NCI-H510A (cell line): ENCODE measurements around the gene COL6A3.

Experiments
- DNase-seq: peaks from one replicate; lab custom pipeline; 2025; lab: John Stamatoyannopoulos, UW

The COL6A3 gene, protein sequence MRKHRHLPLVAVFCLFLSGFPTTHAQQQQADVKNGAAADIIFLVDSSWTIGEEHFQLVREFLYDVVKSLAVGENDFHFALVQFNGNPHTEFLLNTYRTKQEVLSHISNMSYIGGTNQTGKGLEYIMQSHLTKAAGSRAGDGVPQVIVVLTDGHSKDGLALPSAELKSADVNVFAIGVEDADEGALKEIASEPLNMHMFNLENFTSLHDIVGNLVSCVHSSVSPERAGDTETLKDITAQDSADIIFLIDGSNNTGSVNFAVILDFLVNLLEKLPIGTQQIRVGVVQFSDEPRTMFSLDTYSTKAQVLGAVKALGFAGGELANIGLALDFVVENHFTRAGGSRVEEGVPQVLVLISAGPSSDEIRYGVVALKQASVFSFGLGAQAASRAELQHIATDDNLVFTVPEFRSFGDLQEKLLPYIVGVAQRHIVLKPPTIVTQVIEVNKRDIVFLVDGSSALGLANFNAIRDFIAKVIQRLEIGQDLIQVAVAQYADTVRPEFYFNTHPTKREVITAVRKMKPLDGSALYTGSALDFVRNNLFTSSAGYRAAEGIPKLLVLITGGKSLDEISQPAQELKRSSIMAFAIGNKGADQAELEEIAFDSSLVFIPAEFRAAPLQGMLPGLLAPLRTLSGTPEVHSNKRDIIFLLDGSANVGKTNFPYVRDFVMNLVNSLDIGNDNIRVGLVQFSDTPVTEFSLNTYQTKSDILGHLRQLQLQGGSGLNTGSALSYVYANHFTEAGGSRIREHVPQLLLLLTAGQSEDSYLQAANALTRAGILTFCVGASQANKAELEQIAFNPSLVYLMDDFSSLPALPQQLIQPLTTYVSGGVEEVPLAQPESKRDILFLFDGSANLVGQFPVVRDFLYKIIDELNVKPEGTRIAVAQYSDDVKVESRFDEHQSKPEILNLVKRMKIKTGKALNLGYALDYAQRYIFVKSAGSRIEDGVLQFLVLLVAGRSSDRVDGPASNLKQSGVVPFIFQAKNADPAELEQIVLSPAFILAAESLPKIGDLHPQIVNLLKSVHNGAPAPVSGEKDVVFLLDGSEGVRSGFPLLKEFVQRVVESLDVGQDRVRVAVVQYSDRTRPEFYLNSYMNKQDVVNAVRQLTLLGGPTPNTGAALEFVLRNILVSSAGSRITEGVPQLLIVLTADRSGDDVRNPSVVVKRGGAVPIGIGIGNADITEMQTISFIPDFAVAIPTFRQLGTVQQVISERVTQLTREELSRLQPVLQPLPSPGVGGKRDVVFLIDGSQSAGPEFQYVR (N-terminal part only)

DNA sequence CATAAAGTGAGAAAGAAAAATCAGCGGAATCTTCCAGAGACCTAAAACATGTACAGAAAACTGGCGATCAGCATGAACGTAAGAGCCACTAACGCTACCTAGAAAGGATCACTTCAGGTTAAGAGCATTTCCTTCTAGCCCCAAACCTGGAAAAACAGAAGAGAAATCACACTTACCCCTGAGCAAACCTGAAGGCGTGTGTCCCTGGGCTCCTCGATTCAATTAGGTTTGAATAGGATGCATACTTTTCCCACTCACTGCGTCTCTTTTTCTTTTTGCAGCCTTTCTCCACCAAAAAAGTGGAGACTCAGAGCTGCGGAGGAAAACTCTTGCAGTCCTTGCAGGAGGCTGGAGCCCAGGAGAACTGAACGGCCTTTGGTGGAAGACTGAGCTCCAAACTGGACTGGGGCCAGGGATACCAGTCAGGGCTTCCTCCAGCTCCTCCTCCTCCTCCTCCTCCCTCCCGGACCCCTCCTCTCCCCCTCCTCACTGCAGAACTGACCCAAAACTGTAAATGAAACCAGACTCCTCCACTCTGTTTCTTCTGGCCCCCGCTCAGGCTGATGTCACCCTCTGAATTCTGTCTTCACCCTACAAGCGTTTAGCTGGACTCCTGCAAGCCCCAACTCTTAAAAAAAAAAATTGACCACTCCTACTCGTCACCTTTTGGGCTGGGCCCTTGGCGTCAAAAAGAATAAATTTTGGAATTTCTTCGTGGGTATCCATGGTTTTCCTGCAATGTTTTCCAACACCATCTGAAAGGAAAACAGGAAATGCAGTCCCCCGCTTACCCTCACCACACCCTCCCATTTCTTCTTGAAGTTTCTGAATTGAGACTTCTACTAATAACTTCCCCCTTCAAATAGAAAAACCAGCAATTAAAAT lies at the start of gene COL6A3:
COL6A3 (minus strand) TSS at position 388 of the 885 bp plus-strand sequence. CDS start 17,347 bp downstream, outside the sequence.
- no peak for DNase-seq

DNA sequence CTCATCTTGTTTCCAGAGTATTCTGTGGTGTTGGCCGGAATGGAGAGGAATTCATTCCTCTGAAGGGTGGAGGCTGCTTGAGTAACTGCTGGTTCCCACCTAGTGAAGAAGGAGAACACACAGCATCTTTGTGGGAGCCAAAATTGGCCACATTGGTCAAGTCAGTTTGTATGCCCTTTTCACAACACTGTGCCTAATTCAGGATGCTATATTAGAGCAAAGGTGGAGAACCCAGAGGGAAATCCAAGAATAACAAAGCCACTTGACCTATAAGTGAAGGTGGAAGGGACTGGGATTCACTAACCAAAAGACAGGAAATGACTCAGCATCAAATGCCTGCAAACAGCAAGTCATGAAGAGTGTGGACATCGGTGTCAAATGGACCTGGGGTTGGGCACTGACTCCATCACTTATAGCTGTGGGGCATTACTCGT lies 45.8 kb upstream of the COL6A3 start:
- no peak for DNase-seq

DNA sequence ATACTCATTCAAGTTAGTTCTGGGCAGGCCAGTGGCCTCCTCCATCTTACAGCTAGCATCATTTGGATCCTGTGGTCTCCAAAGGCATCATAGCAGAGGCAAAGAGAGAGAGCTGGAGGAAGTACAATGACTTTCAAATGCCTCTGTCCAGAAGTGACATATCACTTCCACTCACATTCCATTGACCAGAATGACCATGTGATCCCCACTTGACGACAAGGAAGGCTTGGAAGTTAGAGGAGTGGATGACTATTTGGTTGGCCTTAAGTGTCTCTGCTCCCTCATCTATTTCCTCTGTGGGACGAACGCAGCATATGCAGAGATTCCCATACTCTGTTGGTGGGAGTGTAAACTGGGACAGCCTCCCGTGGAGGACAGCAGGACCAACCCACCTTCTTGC lies 45.3 kb upstream of the COL6A3 start:
- DNase-seq = no peak

DNA sequence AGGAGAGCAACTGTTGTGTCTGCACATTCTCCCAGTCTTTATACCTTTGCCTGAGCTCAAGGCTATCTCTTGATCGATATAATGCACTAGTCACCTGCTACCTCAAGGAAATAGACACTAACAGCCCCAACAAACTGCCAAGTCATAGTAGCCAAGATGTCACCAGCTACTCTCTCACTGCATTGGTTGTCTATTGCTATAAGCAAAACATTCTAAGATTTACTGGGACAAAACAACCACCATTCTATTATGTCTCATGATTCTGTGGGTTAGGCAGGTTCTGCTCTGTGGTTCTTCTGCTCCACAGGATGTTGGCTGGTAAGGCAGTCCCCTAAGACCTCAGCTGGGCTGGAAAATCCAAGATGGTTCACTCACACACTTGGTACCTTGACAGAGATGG lies 44.6 kb upstream of the COL6A3 start:
- no peak for DNase-seq

DNA sequence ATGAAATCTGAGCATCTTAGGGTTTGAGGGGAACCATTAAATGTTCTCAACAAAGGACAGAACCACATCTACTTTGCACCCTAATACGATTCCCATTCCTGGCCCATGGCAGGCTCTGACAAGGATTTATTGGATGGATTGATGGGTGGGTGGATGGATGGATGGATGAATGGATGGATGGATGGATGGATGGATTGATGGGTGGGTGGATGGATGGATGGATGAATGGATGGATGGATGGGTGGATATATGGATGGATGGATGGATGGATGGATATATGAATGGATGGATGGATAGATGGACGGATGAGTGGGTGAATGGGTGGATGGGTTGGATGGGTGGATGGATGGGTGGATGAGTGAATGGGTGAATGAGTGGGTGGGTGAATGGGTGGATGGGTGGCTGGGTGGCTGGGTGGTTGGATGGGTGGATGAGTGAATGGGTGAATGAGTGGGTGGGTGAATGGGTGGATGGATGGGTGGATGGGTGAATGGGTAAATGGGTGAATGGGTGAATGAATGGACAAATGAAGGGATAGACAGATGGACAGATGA lies 43.5 kb upstream of the COL6A3 start:
- no peak for DNase-seq

DNA sequence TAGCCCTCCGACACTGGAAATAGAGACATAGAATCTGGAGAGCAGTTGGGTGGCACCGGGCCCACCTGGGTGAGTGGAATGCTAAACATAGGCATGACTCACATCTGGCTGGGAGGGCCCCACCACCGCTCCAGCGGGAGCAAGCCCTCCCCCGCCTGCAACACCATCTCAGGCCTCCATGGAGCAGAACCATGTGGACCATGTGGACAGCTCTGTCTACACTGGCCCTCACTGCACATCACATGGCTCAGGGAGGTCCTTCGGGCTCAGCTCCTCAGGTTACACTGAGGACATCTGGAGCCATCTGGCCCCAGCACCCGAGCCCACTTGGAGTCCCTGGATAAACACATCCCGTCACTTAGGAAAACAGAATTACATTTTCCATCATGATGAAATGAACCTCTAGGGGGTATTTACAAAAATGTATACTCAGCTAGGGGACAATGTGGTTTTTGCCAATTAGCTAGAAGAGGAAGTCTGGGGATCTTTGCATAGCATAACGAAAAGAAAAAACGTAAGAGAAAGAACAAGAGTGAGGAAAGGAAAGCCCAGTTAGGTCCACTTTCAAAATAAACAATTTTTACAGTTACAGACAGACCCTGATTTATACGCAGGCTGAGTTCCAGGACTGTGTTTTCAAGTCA lies 42.4 kb upstream of the COL6A3 start:
- DNase-seq = no peak

DNA sequence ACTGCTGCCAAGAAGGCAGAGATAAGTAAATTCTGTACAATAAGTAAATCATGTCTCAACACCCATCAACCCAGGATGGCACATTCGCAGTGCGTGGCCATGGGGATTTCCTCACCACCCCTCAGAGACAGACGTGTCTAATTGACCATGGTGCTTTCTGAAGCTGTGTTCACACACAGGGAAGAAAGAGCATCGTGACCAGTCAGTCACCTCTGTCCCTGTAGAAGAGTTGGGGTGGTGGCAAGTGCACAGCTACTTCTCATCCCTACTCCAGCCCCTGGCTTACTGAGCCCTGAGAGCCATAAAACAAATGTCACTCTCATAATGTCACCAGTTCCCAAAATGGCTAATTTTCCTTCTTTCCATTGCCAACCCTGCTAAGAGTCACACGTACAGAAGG lies 41.8 kb upstream of the COL6A3 start:
- no peak for DNase-seq

DNA sequence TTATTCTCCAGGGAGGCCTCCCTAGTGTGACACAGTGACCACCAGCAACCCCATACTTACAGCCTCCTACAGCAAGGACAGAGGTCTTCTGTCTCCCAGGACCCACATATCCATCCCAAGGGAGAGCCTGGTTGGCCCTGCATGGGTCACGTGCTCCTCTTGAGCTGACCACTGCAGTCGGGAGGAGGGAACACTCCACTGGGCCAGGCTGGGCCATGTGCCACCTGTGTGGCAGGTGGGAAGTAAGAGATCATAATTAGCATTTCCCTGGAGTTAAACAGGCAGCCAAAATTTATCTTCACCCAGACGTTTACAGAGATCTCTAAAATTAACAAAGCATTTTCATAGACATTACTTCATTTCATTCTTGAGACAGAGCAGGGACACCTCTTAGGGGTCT lies 39.7 kb upstream of the COL6A3 start:
- DNase-seq = no peak

DNA sequence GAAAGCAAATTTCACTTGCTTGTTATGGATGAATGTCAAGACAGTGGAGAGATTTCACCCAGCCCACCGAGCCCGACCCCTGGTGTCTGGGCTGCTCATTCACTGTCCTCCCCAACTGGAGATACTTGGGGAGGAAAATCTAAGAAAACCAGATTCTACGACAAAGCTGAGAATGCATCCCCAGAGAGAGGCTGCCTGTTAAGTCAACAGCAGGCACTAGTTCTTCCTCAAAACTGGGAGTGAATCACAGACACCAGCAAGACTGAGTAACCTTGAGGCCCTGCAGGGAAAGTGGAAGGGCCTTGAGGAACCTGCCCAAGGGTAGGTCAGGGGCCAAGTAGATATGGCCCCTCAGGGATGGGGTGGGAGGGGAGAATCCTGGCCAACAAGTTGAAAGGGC lies 38.9 kb upstream of the COL6A3 start:
- no peak for DNase-seq

DNA sequence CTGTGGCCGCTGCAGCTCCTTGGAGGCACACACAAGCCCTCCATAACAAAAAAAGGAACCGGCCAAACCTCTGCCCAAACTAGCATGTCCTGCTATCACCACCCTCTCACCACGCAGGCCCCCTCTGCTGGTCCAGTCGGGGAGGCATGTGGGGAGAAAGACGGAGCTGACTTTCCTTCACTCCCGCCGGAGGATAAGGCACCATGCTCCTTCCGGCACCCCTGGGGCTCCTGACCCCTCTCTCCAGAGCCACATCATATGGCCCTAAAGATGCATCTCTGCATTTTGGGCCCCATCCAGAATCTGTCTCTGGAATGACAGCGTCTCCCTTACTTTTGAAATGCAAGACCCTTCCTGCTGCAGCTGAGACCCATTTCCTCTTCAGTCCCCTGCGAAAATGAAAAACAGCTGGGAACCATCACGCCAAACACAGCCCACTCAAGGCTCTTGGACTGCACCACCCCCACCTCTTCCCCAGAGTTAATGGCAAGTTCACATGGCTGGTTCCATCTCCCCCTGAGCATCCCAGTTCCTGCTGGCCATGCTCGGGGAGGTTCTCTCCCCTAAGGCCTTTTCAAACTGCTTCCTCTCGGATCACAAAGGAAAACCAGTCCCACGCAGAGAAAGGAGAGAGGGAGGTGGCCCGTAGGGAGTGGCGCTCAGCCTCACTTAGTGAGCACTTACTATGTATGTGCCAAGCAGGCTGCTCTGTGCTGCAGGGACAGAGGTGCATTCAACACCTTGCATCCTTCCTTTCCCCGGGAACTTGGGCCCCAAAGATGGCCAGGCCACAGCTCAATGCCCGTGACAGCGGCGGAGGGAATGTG lies 37.9 kb upstream of the COL6A3 start:
- no peak for DNase-seq

DNA sequence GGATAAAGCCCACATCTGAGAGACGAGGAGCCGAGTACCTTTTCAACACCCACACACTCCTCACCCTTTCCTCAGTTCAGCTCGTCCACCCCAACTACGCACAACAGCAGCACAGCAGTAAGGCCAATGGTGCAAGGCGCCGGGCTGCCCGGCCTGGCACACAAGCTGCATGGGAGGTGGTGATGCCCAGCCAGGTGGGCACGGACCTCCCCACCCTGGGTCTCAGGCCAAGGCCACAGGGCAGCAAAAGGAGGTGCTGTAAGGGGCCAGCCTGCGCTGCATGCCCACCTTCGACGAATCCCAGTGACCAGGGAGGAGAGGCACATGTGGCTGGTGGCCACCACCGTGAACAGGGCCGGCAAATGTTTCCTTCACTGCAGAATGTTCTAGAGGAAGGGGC lies 36.6 kb upstream of the COL6A3 start:
- no peak for DNase-seq

DNA sequence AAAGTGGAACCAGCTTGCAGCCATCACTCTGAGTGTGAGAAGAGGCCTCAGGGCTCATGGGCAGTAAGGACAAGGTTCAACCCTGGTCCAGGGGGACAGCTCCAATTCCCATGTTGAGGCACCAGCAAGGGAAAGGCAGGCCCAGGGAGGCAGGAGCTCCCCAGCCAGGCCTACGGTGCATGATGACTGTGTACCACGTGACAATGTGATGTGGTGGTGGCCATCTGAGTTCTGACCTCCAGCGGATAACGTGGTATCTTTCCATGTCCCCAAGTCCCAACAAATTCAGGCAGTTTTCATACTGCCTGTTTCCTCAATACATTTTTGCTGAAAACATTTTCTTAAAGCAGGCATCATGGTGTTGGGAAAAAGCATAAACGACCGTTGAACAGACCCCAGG lies 36.1 kb upstream of the COL6A3 start:
- no peak for DNase-seq

DNA sequence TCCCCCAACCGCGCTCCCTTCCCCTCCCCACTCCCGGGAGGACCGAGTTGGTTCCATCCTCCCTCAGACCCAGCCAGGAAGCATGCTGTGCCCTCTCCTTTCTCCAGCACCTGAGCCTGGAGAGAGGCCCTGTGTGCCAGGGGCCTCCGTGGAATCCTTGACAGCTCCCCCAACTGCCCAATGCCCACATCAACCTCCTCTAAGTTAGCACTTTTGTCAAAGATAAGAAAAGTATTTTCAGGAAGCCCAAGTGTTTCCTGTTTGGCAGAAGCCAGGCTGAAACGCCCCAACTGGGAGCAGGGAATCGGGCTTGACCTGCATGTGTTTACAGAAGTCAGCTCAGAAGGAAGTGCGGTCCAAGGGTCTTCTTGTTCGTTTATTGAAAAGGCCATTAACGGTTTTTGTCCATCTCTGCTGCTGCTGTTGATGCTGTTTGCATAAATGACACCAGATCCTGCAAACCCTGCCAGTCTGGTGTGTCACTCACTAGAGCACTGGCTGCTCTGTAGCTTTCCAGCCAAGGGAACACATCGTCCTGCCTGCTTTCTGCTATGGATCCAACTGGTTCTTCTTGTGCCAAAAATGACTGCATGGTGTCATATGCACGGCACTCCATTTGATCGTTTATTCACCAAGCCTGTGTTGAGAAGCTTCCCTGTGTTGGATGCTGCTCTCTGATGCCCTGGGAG lies 35.4 kb upstream of the COL6A3 start:
- DNase-seq = no peak

DNA sequence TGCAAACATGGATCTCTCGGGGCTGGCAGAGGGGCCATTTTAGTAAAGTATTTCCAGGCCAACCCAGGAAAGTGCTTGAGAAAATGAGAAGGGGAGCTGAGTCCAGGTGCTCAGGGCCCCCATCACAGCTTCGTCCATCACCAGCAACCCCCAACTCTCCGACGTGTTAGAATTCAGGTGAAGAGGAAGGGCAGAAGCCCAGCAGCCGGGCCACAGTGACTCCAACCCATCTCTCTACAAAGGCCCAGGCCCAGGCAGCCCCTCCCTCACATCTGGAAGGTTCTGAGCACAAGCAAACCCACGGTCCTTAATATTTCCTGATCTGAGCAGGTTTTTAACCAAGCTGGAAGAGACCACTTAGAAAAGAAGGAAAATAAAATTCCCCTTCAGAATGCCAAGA lies 34.7 kb upstream of the COL6A3 start:
- no peak for DNase-seq

DNA sequence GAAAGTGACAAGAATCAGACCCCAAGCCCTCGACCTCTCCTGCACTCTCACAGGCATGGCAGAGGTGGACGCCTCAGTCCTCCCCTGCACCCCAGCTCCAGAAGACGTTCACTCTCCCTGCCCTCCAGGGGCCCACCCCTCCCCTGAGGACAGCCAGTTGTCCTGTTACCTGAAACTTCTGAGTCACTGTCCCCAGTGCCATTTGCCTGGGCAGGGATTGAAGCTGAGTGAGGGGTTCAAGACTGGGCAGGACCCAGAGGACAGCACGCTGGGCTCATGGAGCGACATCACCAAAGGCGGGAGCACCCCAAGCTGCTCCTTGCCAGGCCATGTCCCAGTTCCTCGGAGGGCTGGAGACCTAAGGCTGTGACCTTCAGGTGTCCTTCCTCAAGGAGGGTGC lies 34.2 kb upstream of the COL6A3 start:
- DNase-seq = no peak

DNA sequence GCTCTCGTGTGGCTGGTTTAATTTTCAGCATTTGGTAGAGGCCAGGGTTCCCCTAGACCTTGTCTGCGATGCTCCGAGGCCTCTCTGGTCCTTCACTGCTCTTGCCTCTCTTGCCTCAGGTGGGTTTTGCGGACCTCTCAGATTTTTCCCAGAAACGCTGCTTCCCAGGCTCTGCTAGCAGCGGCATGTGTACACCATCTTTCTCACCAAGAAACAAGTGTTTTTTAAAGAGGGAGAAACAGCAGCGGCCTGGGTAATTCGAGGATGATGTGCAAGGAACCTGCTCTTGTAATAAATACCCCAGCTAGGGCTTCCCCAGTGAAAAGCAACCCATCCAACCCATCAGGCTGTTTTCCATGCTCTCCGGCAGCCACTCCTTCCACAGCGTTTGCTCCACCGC lies 33.5 kb upstream of the COL6A3 start:
- DNase-seq = no peak

DNA sequence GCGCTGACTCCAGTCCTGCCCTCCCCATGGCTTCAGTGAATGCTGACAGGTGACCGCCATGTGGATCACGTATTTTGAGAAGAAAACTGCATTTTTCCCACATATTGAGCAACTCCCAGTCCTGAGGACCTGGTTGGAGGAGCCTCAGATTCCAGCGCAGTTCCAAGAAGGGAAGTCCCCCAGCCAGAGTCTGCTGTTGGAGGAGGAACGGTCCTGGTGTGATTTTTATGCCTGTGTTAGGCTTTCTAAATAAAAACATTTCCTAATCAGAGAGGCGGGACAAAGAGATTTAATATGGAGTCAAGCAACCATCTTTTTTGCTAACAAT lies 32.3 kb upstream of the COL6A3 start:
- no peak for DNase-seq

DNA sequence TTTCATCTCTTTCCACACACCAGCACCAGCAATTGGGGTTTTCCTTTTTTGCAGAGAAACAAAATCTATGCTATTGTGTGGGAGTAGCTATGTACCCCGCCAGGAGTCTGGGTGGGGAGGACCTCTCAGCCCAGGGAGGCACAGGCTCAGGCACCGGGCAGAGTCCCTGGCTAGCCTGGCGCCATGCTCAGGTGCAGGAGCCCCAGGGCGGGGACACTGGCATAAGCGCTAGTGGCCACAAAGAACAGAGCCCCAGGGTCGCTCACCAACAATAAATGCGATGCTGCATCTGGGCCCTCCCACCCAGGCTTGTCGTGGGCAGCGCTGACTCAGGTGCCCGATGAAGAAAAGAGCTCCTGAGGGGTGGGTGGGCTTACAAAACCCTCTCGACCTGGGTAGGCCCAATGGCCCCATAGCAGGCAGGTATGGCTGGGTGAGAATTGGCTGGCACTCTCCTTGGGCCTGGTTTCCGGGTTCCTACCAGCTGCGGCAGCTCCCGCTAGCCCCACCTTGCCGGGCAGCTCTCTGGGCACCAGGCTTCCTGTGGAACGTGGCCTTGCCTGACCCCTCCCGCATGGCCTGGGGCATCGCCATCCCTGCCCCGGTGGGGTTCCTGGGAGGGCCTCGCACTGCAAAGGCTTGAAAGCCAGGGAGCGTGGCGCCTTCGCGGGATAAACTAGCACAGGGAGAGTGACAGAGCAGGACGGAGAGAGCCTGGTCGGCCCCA lies 31.8 kb upstream of the COL6A3 start:
- no peak for DNase-seq

DNA sequence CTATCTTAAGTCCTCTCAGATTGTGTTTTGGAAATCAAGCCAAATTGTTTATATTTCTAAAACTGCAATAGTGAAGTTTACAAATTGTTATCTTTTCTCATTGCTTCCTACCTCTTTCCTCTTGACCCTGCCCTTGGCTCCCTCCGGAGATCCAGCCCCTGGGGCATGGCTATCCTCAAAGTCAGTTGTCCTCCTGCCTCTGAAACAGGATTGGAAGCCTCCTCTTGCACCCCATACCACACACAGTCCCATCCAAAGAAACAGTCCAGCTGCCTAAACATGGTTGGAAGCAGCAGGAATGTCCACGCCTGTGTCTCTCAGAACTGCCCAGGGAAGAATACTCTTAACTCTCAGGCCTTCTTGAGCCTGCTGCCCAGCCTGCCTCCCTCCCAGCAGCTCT lies 30.1 kb upstream of the COL6A3 start:
- DNase-seq = no peak
